Sigmoid colon (tissue), 7 donors: ENCODE data around the gene RGS11. TPM values are rescaled to one million over a fixed set of nuclear protein-coding genes. Genes with fewer than 3 reads are reported as not detected.

Experiments
- DNase-seq: peaks from one replicate; pipeline ENCODE4 v3.0.0-alpha.2; 2019
- H3K27ac ChIP-seq, 4 donors: fragments of 200-600 bp; sonication (generic); one replicate each; pipeline ENCODE4 v1.5.1; 2016 to 2019; ENCODE audit warnings: mild to moderate bottlenecking in 1 of 4
- H3K27me3 ChIP-seq, 3 donors: fragments of 200-600 bp; sonication (generic); one replicate each; pipeline ENCODE4 v1.5.1; 2019; ENCODE audit warnings: mild to moderate bottlenecking in 1 of 3
- H3K36me3 ChIP-seq, 4 donors: fragments of 200-600 bp; sonication (generic); one replicate each; pipeline ENCODE4 v1.5.1; 2016 to 2019
- H3K4me1 ChIP-seq, 4 donors: fragments of 200-600 bp; sonication (generic); one replicate each; pipeline ENCODE4 v1.5.1; 2017 to 2019
- H3K4me3 ChIP-seq, 4 donors: fragments of 200-600 bp; sonication (generic); one replicate each; pipeline ENCODE4 v1.5.1; 2017 to 2019; ENCODE audit warnings: mild to moderate bottlenecking in 2 of 4, moderate library complexity in 1 of 4
- H3K9me3 ChIP-seq, 4 donors: fragments of 200-600 bp in 3 of 4; sonication (generic) in 3 of 4; one replicate each; pipeline versions ENCODE4 v1.5.1 to v1.6.1; 2013 to 2019
- EP300 ChIP-seq, 4 donors: sonication (generic); formaldehyde crosslinking; IDR thresholded peaks; one replicate each; pipeline ENCODE4 v1.6.1; 2017; ENCODE audit warnings: antibody characterized with exemption in 4 of 4
- POLR2A ChIP-seq, 2 donors: fragments of 450-650 bp; IDR thresholded peaks; one replicate each; pipeline ENCODE4 v1.6.1; 2016; ENCODE audit warnings: antibody characterized with exemption in 2 of 2, mild to moderate bottlenecking in 2 of 2, moderate library complexity in 2 of 2
- POLR2AphosphoS5 ChIP-seq, 4 donors: sonication (generic); formaldehyde crosslinking; IDR thresholded peaks; one replicate each; pipeline ENCODE4 v1.6.1; 2017; ENCODE audit warnings: antibody characterized with exemption in 4 of 4
- WGBS, 2 donors: extraction: QIAGEN DNeasy Blood & Tissue Kit; methylation state at CpG; one replicate each; pipeline ENCODE4 v1.1.7; 2013; 5-methylcytosine and 5-hydroxymethylcytosine counted together
- intact Hi-C: fragments of 100-400 bp; cut with DNase I; formaldehyde crosslinking; loops from one replicate; pipeline ENCODE4 v1.15.1; 2023
- polyA plus RNA-seq, 3 donors: library from polyadenylated mRNA; stranded (reverse); fragments of 200-250 nt; gene quantifications; one replicate each; pipeline ENCODE4 v1.2.3, GENCODE V29; 2013
- total RNA-seq, 4 donors: library from RNA; depleted of rRNA; stranded (reverse); fragments of >200 nt; gene quantifications; one replicate each; pipeline ENCODE4 v1.1.0, GENCODE V29; 2016
- TF ChIP-seq, protein P1 (sequence below), 4 experiments: fragments of 450-650 bp in 3 of 4; fragments of 200-600 bp in 1 of 4; IDR thresholded peaks; one replicate each; pipeline ENCODE4 v1.5.1; 2016 to 2019; ENCODE audit warnings: antibody characterized with exemption in 4 of 4, mild to moderate bottlenecking in 3 of 4, moderate library complexity in 2 of 4
- donor health status: healthy with polysubstance abuse.
- donor health status: Bipolar disorder and iron deficiency.
- donor health status: healthy.

Gene RGS11
- total RNA-seq, result 10 to 100 TPM in 2 of 4 donors, 1 to 10 TPM in 2; 6.4 to 24.9 (median 9.5) TPM
- polyA plus RNA-seq, result 1 to 10 TPM in 2 of 3 donors, under 1 TPM in 1; 0.23 to 4.0 (median 1.8) TPM

DNA sequence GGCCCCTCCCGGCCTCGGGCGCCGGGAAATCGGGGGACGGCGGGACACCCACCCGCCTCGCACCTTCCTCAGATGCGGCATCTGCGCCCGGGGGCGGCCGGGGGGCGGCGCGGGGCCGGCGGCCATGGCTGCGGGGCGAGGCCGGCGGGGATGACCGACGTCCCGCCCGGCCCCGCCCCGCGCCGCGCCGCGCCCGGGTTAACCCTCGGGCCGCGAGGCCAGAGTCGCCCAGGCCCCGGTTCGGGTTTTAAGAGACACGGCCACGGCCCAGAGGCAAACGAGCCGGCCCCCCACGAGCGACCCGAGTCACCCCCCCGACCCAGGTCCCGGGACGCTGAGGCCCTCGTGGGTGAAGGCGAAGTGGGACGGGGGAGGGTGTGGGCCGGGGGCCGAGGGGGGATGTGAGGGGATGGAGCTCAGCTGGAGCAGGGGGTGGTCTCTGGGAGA lies at the start of gene RGS11:
Gene RGS11, minus strand, starts transcription at position 159 of the 447 bp plus-strand sequence. Its CDS starts 33 bp downstream, at position 126.
- no peaks in the 10 kb centered on the region for H3K36me3 ChIP-seq
- H3K9me3 ChIP-seq, result no peaks in the 10 kb centered on the region
- no peak for DNase-seq
- 2 to 4% methylated on average over 56 of the region's 56 CpGs for WGBS, 2 donors
- no peak for TF ChIP-seq EP300 (IDR thresholded peaks at IDR 0.05)
- no peak for TF ChIP-seq POLR2AphosphoS5 (IDR thresholded peaks at IDR 0.05)
- no peak for TF ChIP-seq POLR2A (IDR thresholded peaks at IDR 0.05)
- TF ChIP-seq, protein P1, sequence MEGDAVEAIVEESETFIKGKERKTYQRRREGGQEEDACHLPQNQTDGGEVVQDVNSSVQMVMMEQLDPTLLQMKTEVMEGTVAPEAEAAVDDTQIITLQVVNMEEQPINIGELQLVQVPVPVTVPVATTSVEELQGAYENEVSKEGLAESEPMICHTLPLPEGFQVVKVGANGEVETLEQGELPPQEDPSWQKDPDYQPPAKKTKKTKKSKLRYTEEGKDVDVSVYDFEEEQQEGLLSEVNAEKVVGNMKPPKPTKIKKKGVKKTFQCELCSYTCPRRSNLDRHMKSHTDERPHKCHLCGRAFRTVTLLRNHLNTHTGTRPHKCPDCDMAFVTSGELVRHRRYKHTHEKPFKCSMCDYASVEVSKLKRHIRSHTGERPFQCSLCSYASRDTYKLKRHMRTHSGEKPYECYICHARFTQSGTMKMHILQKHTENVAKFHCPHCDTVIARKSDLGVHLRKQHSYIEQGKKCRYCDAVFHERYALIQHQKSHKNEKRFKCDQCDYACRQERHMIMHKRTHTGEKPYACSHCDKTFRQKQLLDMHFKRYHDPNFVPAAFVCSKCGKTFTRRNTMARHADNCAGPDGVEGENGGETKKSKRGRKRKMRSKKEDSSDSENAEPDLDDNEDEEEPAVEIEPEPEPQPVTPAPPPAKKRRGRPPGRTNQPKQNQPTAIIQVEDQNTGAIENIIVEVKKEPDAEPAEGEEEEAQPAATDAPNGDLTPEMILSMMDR (IDR thresholded peaks at IDR 0.05), result no peak
- H3K27ac ChIP-seq, result peak within 1 kb of the TSS in 3 of 4 donors; percentile 10 to 37 (median 22)
- H3K27me3 ChIP-seq, result peaks cover 3 to 24% (median 20%) of the 10 kb centered on the region in 3 donors
- peaks cover 0 to 26% (median 20%) of the 10 kb centered on the region in 4 donors for H3K4me1 ChIP-seq
- intact Hi-C loops, result loop anchor here (2.0 kb wide), 1 partner anchor 75 kb away; no protein-coding TSS in a partner anchor
- peak within 1 kb of the TSS; percentile 41 to 60 (median 54) for H3K4me3 ChIP-seq

DNA sequence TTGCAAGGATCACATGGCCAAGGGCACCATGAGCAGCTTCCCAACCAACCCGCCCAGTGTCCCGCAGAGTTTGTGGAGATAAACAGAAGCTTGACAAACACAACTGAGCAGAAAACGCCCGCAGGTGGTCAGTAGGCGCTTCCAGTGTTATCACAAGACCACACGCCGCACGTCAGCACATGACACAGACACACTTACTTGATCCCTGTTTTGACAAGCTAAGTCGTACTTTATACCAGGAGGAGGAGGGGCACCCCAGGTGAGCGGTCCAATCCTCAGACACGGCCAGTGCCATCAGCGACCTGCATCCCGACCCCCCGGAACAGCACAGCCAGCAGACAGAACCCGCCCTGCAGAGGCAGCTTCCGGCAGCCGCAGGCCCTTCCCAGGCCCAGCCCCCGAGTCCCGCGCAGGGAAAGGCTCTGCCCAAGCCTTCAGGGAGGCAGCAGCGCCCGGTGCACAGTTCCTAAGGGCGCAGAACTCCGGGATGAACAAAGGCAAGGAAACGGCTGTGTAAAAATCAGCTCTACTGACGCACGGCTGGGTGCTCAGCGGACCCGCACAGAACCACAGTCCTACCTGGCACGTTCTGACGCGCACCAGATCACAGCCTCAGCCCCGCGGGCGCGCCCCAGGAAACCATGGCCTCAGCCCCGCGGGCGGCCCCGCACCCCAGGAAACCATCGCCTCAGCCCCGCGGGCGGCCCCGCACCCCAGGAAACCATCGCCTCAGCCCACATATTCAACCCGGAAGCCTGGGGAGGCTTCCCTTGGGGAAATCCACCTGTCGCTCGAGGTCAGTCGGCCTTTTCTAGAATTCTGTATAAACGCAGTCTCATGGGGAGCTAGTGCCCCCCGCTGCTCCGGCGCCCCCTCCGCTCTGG lies 48.9 kb upstream of the RGS11 start:
- Histone ChIP-seq H3K36me3 (no peaks in the 10 kb centered on the region), H3K27ac (no peak overlapping the region), H3K27me3 (no peaks in the 10 kb centered on the region), H3K4me1 (peaks cover 0 to 14% (median 11%) of the 10 kb centered on the region in 4 donors), H3K4me3 (peak overlapping the region in 1 of 4 donors; percentile 12), H3K9me3 (no peaks in the 10 kb centered on the region)
- WGBS, 2 donors, result 45 to 53% methylated on average over 55 of the region's 55 CpGs
- intact Hi-C loops, result loop anchor here (5.0 kb wide), 1 partner anchor 48 kb away; the partner anchor contains the start of gene MRPL28
- TF ChIP-seq, protein P1 (IDR thresholded peaks at IDR 0.05), result no peak
- TF ChIP-seq EP300 (IDR thresholded peaks at IDR 0.05), result no peak
- TF ChIP-seq POLR2AphosphoS5 (IDR thresholded peaks at IDR 0.05), result no peak
- no peak for TF ChIP-seq POLR2A (IDR thresholded peaks at IDR 0.05)
- DNase-seq, result no peak

- intact Hi-C loops, result loop anchor here (5.0 kb wide), 1 partner anchor 48 kb away; the partner anchor contains the start of gene MRPL28
- H3K4me1 ChIP-seq, result peaks cover 0 to 14% (median 11%) of the 10 kb centered on the region in 4 donors
Observed at GRCh38 chr16:324201-324450, 48.4 kb upstream of the RGS11 start.

DNA sequence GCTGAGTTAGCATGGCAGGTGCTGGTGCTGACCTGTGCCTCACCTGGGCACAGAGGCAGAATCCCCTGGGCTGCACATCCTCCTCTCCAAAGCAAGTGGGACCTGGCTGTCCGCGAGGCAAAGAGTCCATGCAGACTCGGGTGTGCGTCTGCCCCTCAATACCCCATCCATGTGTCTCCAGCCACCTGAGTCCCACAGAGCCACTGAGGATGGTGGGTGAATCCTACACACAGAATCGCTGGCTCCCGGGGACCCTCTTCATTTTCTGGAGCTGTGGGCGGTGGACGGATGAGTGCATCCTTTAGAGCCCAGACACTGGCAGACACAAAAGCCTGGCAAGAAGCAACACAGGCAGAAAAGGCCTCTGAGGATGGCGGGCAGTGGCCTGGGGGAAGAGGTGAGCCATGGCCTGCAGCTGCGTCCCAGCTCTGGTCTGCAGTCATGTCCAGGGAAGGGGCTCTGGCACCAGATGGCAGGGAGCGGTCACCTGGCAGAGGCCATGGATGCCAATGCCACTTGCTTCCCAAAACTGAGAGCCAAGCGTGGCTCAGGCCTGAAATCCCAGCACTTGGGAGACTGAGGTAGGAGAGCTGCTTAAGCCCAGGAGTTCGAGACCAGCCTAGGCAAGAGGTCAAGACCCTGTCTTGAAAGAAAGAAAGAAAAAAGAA lies 46.9 kb upstream of the RGS11 start:
- TF ChIP-seq, protein P1 (IDR thresholded peaks at IDR 0.05), result no peak
- TF ChIP-seq EP300 (IDR thresholded peaks at IDR 0.05) (no peak), POLR2A (IDR thresholded peaks at IDR 0.05) (no peak)
- H3K27ac ChIP-seq, result no peak overlapping the region
- H3K27me3 ChIP-seq, result no peaks in the 10 kb centered on the region
- no peak overlapping the region for H3K4me3 ChIP-seq
- H3K9me3 ChIP-seq, result no peaks in the 10 kb centered on the region
- H3K36me3 ChIP-seq, result peaks cover 0 to 13% (median 7%) of the 10 kb centered on the region in 4 donors
- H3K4me1 ChIP-seq, result peaks cover 0 to 9% (median 6%) of the 10 kb centered on the region in 4 donors
- 94% methylated on average over 13 of the region's 13 CpGs for WGBS, 2 donors
- DNase-seq, result no peak
- intact Hi-C loops, result loop anchor here (5.0 kb wide), 1 partner anchor 50 kb away; the partner anchor contains the start of gene MRPL28

More at GRCh38 chr16:324201-324450, 48.4 kb upstream of the RGS11 start:
- Histone ChIP-seq H3K9me3 (no peaks in the 10 kb centered on the region), H3K27me3 (no peaks in the 10 kb centered on the region), H3K4me3 (no peak overlapping the region), H3K36me3 (peaks cover 0 to 4% (median 2%) of the 10 kb centered on the region in 4 donors), H3K27ac (no peak overlapping the region)
- no peak for DNase-seq
- TF ChIP-seq POLR2AphosphoS5 (IDR thresholded peaks at IDR 0.05), result no peak
- TF ChIP-seq EP300 (IDR thresholded peaks at IDR 0.05), result no peak
- TF ChIP-seq POLR2A (IDR thresholded peaks at IDR 0.05), result no peak
- TF ChIP-seq, protein P1 (IDR thresholded peaks at IDR 0.05), result no peak
- WGBS, 2 donors, result 79 to 90% methylated on average over 17 of the region's 17 CpGs
